Gastroesophageal sphincter (tissue), 4 donors: ENCODE results near the gene RIPK1. TPM values are rescaled to one million over a fixed set of nuclear protein-coding genes. Genes with fewer than 3 reads are reported as not detected.
"Not testable (repeated sequence)": the region's sequence is repeated elsewhere in the genome, so short reads cannot be mapped to it uniquely, and the experiment has no call there.

Experiments
- ATAC-seq: fragments of 150-250 bp; one replicate; pipeline ENCODE4 v1.9.1; 2016; ENCODE audit warnings: mild to moderate bottlenecking, moderate library complexity
- H3K27ac ChIP-seq, 4 donors: fragments of 200-600 bp; sonication (generic) in 3 of 4; 1 replicate in 3 of 4; 2 replicates in 1 of 4; pipeline ENCODE4 v1.5.1; 2016 to 2019
- H3K27me3 ChIP-seq: fragments of 200-600 bp; sonication (generic); one replicate; pipeline ENCODE4 v1.5.1; 2019
- H3K36me3 ChIP-seq, 2 donors: fragments of 200-600 bp; sonication (generic); one replicate each; pipeline ENCODE4 v1.5.1; 2019; ENCODE audit warnings: control low read depth in 1 of 2
- H3K4me1 ChIP-seq, 3 donors: fragments of 200-600 bp; sonication (generic); 1 replicate in 2 of 3; 2 replicates in 1 of 3; pipeline ENCODE4 v1.5.1; 2016 to 2019; ENCODE audit warnings: control low read depth in 2 of 3
- H3K4me3 ChIP-seq, 2 donors: fragments of 200-600 bp; sonication (generic); one replicate each; pipeline ENCODE4 v1.5.1; 2019; ENCODE audit warnings: mild to moderate bottlenecking in 1 of 2, moderate library complexity in 1 of 2
- H3K9me3 ChIP-seq, 3 donors: fragments of 200-600 bp; sonication (generic); one replicate each; pipeline ENCODE4 v1.5.1; 2017 to 2019; ENCODE audit warnings: control low read depth in 2 of 3
- CTCF ChIP-seq, 4 experiments: fragments of 200-600 bp in 2 of 4; fragments of 450-650 bp in 2 of 4; sonication (generic) in 1 of 4; IDR thresholded peaks; one replicate each; pipeline ENCODE4 v1.5.1; 2017 to 2019; ENCODE audit warnings: antibody characterized with exemption in 4 of 4, mild to moderate bottlenecking in 2 of 4, moderate library complexity in 2 of 4
- EP300 ChIP-seq: sonication (generic); formaldehyde crosslinking; IDR thresholded peaks from one replicate; pipeline ENCODE4 v1.6.1; 2017; ENCODE audit warnings: antibody characterized with exemption, mild to moderate bottlenecking
- POLR2A ChIP-seq, 2 donors: fragments of 450-650 bp; IDR thresholded peaks; one replicate each; pipeline ENCODE4 v1.6.1; 2017; ENCODE audit warnings: antibody characterized with exemption in 2 of 2, mild to moderate bottlenecking in 2 of 2, moderate library complexity in 1 of 2
- POLR2AphosphoS5 ChIP-seq: sonication (generic); formaldehyde crosslinking; IDR thresholded peaks from one replicate; pipeline ENCODE4 v1.6.1; 2017; ENCODE audit warnings: antibody characterized with exemption
- WGBS, 2 donors: methylation state at CpG; one replicate each; pipeline ENCODE4 v1.1.5; 2018; ENCODE audit warnings: low coverage in 1 of 2; 5-methylcytosine and 5-hydroxymethylcytosine counted together
- total RNA-seq, 4 donors: library from RNA; depleted of rRNA; stranded (reverse); fragments of >200 nt; gene quantifications; one replicate each; pipeline ENCODE4 v1.1.0, GENCODE V29; 2016

The RIPK1 gene
- total RNA-seq, 4 donors from 2014 or later: 20.1 to 28.9 (median 25.7) TPM

GRCh38 chr6:3136292-3137011, 68.2 kb downstream of the RIPK1 start:
- Histone ChIP-seq H3K4me1 (peaks cover 0 to 10% (median 0%) of the 10 kb centered on the region in 3 donors), H3K27me3 (no peaks in the 10 kb centered on the region), H3K4me3 (no peak overlapping the region), H3K36me3 (peaks cover 0 to 92% of the 10 kb centered on the region in 2 donors), H3K9me3 (no peaks in the 10 kb centered on the region), H3K27ac (no peak overlapping the region)
- WGBS, 2 donors: 84 to 93% methylated on average over 3 to 8 of the region's 8 CpGs
- no peak for TF ChIP-seq EP300
- no peak for TF ChIP-seq CTCF (IDR thresholded peaks at IDR 0.05)
- no peak for TF ChIP-seq POLR2A (IDR thresholded peaks at IDR 0.05)
- TF ChIP-seq POLR2AphosphoS5: no peak
- ATAC-seq: no peak

GRCh38 chr6:3137057-3137777, 68.9 kb downstream of the RIPK1 start:
- no peaks in the 10 kb centered on the region for H3K27me3 ChIP-seq
- ATAC-seq: no peak

DNA sequence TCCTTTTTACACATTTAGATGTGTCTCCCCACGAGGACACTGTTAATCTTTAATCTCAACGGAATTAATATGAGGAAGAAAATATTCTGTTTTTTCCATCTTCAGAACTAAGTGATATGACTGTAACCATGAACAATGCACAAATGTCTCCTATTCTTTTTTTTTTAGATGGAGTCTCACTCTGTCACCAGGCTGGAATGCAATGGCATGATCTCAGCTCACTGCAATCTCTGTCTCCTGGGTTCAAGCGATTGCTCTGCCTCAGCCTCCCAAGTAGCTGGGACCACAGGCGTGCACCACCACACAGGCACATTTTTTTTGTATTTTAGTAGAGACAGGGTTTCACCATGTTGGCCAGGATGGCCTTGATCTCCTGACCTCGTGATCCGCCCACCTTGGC, 69.6 kb downstream of the RIPK1 start:
- H3K36me3 ChIP-seq: peaks cover 0 to 92% of the 10 kb centered on the region in 2 donors
- not testable (repeated sequence) for H3K27ac ChIP-seq, ATAC-seq

More at GRCh38 chr6:3137057-3137777, 68.9 kb downstream of the RIPK1 start:
- no peak overlapping the region for H3K4me3 ChIP-seq
- peaks cover 0 to 92% of the 10 kb centered on the region in 2 donors for H3K36me3 ChIP-seq
- WGBS, 2 donors: 91 to 96% methylated on average over 9 to 12 of the region's 12 CpGs
- no peak for TF ChIP-seq CTCF (IDR thresholded peaks at IDR 0.05)
- no peak for TF ChIP-seq POLR2A (IDR thresholded peaks at IDR 0.05)
- no peak for TF ChIP-seq POLR2AphosphoS5
- TF ChIP-seq EP300: no peak
- H3K27ac ChIP-seq: no peak overlapping the region
- H3K9me3 ChIP-seq: no peaks in the 10 kb centered on the region
- H3K4me1 ChIP-seq: peaks cover 0 to 10% (median 0%) of the 10 kb centered on the region in 3 donors

DNA sequence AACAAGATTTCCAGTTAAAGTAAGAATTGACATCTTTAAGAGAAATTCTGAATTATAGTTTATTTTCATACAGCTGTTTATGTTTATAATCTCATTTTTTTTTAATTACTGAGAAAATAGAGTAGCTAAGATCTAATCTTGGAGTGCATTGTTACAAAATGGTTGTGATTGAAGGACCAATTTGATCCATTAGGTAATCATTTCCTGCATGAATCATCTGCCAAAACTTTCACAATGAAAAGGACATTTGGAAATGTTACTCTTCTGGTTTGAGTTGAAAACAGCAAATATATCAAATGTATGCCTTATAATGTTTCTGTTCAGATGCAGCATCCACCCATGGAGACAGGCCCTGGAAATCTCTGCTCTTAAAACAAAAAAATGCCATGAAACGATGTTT, 70.0 kb downstream of the RIPK1 start:
- 59 to 67% methylated on average over 1 of the region's 1 CpG for WGBS, 2 donors

More for the DNA sequence above, 69.6 kb downstream of the RIPK1 start:
- H3K4me3 ChIP-seq, H3K27me3 ChIP-seq, H3K9me3 ChIP-seq: not testable (repeated sequence)
- 82 to 92% methylated on average over 4 to 6 of the region's 6 CpGs for WGBS, 2 donors
- peaks cover 0 to 10% (median 0%) of the 10 kb centered on the region in 3 donors for H3K4me1 ChIP-seq

More for the DNA sequence above, 70.0 kb downstream of the RIPK1 start:
- no peaks in the 10 kb centered on the region for H3K27me3 ChIP-seq
- ATAC-seq: no peak
- peaks cover 0 to 10% (median 0%) of the 10 kb centered on the region in 3 donors for H3K4me1 ChIP-seq
- TF ChIP-seq EP300 (no peak), POLR2A (IDR thresholded peaks at IDR 0.05) (no peak), POLR2AphosphoS5 (no peak), CTCF (IDR thresholded peaks at IDR 0.05) (no peak)
- H3K36me3 ChIP-seq: peaks cover 0 to 92% of the 10 kb centered on the region in 2 donors
- no peaks in the 10 kb centered on the region for H3K9me3 ChIP-seq
- peak overlapping the region in 2 of 4 donors; percentile 12 to 30 for H3K27ac ChIP-seq
- no peak overlapping the region for H3K4me3 ChIP-seq
